GM12878 (cell line): Measurements from ENCODE around the gene TMEM208. TPM values are rescaled to one million over a fixed set of nuclear protein-coding genes. Genes with fewer than 3 reads are reported as not detected.

Experiments
- ATAC-seq: fragments of 200-7000 bp; cut with Tn5 transposase; 3 replicates; pipeline ENCODE4 v1.9.1; 2020; ENCODE audit warnings: mild to moderate bottlenecking, moderate library complexity
- BruUV-seq: library from RNA; stranded (reverse); fragments of 400-500 nt; replicated peaks from 2 replicates; lab custom pipeline; 2021; lab: Mats Ljungman, UMichigan
- CTCF ChIA-PET: fragments of 300-600 bp; sonication (Branson Sonifier 250); formaldehyde crosslinking; extraction: SDS; loops from one replicate; lab custom pipeline; 2021; ENCODE audit warnings: inconsistent platforms; lab: Yijun Ruan, JAX
- POLR2A ChIA-PET: fragments of 350-600 bp; formaldehyde crosslinking; extraction: SDS; loops from one replicate; lab custom pipeline; 2021; ENCODE audit warnings: inconsistent platforms; lab: Charles Lee
- RAD21 ChIA-PET: fragments of 300-600 bp; sonication (Branson Sonifier 250); formaldehyde crosslinking; loops from one replicate; lab custom pipeline; 2023; ENCODE audit warnings: antibody characterized with exemption; ENCODE audit not compliant: unreplicated experiment; lab: Charles Lee
- SMC1A ChIA-PET: fragments of 300-600 bp; sonication (Branson Sonifier 250); formaldehyde crosslinking; loops from one replicate; lab custom pipeline; 2023; ENCODE audit not compliant: unreplicated experiment, uncharacterized antibody; lab: Charles Lee
- DNase-seq: peaks from one replicate; pipeline ENCODE4 v3.0.0-alpha.2; 2011; ENCODE audit warnings: low read depth, low spot score
- FAIRE-seq: peaks from 3 replicates; lab custom pipeline; 2011; peaks lifted over from hg19 to GRCh38; lab: Jason Lieb, UNC
- H2AFZ ChIP-seq: 2 replicates; pipeline ENCODE4 v1.6.0; 2011; ENCODE audit warnings: low read depth, low read length, control low read depth; ENCODE audit not compliant: control insufficient read depth
- H3K27ac ChIP-seq: 2 replicates; pipeline ENCODE4 v1.5.1; 2011; ENCODE audit warnings: control low read depth; ENCODE audit not compliant: control insufficient read depth, insufficient read depth
- H3K27me3 ChIP-seq, 2 experiments: replicated peaks in 1 of 2; 2 replicates each; pipeline versions ENCODE4 v1.6.0 to v1.6.1; 2011; ENCODE audit warnings: low read length in 1 of 2; ENCODE audit not compliant: control insufficient read depth in 2 of 2, insufficient read depth in 2 of 2
- H3K36me3 ChIP-seq, 2 experiments: 2 replicates each; pipeline ENCODE4 v1.5.1; 2011; ENCODE audit warnings: low read length in 1 of 2; ENCODE audit not compliant: control insufficient read depth in 2 of 2, insufficient read depth in 2 of 2
- H3K4me1 ChIP-seq: 2 replicates; pipeline ENCODE4 v1.6.1; 2011; ENCODE audit warnings: mild to moderate bottlenecking, low read length, moderate library complexity, mixed read lengths; ENCODE audit not compliant: control insufficient read depth, insufficient read depth
- H3K4me2 ChIP-seq: 2 replicates; pipeline ENCODE4 v1.6.0; 2011; ENCODE audit warnings: control low read depth; ENCODE audit not compliant: control insufficient read depth, insufficient read depth
- H3K4me3 ChIP-seq: fragments of 200-600 bp; sonication (generic); 2 replicates; pipeline ENCODE4 v1.5.1; 2016
- H3K79me2 ChIP-seq: 2 replicates; pipeline ENCODE4 v1.6.0; 2011; ENCODE audit warnings: low read length; ENCODE audit not compliant: control insufficient read depth, insufficient read depth
- H3K9ac ChIP-seq: 2 replicates; pipeline ENCODE4 v1.8.0; 2011; ENCODE audit warnings: low read length, control low read depth, mixed read lengths; ENCODE audit not compliant: control insufficient read depth, insufficient read depth
- H3K9me3 ChIP-seq: replicated peaks from 3 replicates; pipeline ENCODE4 v1.5.1; 2011; ENCODE audit warnings: mild to moderate bottlenecking, low read length; ENCODE audit not compliant: control insufficient read depth, insufficient read depth
- H4K20me1 ChIP-seq: 2 replicates; pipeline ENCODE4 v1.6.0; 2011; ENCODE audit not compliant: control insufficient read depth, insufficient read depth
- ATF2 ChIP-seq: IDR thresholded peaks from 2 replicates; pipeline ENCODE4 v1.6.1; 2012; ENCODE audit warnings: low read length, inconsistent platforms
- BCL3 ChIP-seq: IDR thresholded peaks from 2 replicates; pipeline ENCODE4 v1.6.1; 2011; ENCODE audit warnings: borderline replicate concordance, low read depth, mild to moderate bottlenecking, moderate library complexity, low read length; ENCODE audit not compliant: insufficient read depth, poor library complexity, severe bottlenecking
- CREB1 ChIP-seq: IDR thresholded peaks from 2 replicates; pipeline ENCODE4 v1.6.1; 2012; ENCODE audit warnings: low read depth, mild to moderate bottlenecking, inconsistent platforms
- E2F4 ChIP-seq: IDR thresholded peaks from 2 replicates; pipeline ENCODE4 v1.6.1; 2012; ENCODE audit warnings: low read depth, low read length, improper control_type of control experiment
- FOS ChIP-seq: IDR thresholded peaks from 3 replicates; pipeline ENCODE4 v1.6.1; 2011; ENCODE audit warnings: borderline replicate concordance; ENCODE audit not compliant: insufficient read length; ENCODE audit errors: extremely low read depth
- HCFC1 ChIP-seq: fragments of 150-350 bp; IDR thresholded peaks from 2 replicates; pipeline ENCODE4 v1.6.1; 2014; ENCODE audit warnings: low read length
- MXI1 ChIP-seq: fragments of 150-350 bp; IDR thresholded peaks from 2 replicates; pipeline ENCODE4 v1.6.1; 2011; ENCODE audit warnings: low read depth, mild to moderate bottlenecking, inconsistent platforms, low read length, improper control_type of control experiment
- NFXL1 ChIP-seq: fragments of 450-650 bp; IDR thresholded peaks from 2 replicates; pipeline ENCODE4 v1.6.1; 2017; ENCODE audit warnings: antibody characterized with exemption, mild to moderate bottlenecking, borderline replicate concordance
- PAX5 ChIP-seq: IDR thresholded peaks from 2 replicates; pipeline ENCODE4 v1.6.1; 2011; ENCODE audit warnings: low read depth, low read length, borderline replicate concordance
- POLR2AphosphoS5 ChIP-seq: IDR thresholded peaks from 2 replicates; pipeline ENCODE4 v1.6.1; 2011; ENCODE audit warnings: mild to moderate bottlenecking, low read length, inconsistent platforms
- RCOR1 ChIP-seq: conservative IDR thresholded peaks from 2 replicates; pipeline ENCODE4 v1.6.1; 2012; ENCODE audit warnings: low read depth, low read length, improper control_type of control experiment
- SMC3 ChIP-seq: IDR thresholded peaks from 2 replicates; pipeline ENCODE4 v1.6.1; 2011; ENCODE audit warnings: low read length, improper control_type of control experiment, borderline replicate concordance
- TBL1XR1 ChIP-seq: IDR thresholded peaks from 2 replicates; pipeline ENCODE4 v1.6.1; 2012; ENCODE audit warnings: low read depth, low read length, improper control_type of control experiment
- ZNF592 ChIP-seq: fragments of 450-650 bp; IDR thresholded peaks from 2 replicates; pipeline ENCODE4 v1.6.1; 2017; ENCODE audit warnings: mild to moderate bottlenecking, moderate library complexity
- ZSCAN29 ChIP-seq: fragments of 450-650 bp; IDR thresholded peaks from 2 replicates; pipeline ENCODE4 v1.6.1; 2017; ENCODE audit warnings: mild to moderate bottlenecking, moderate library complexity
- ZZZ3 ChIP-seq: IDR thresholded peaks from 2 replicates; pipeline ENCODE4 v1.6.1; 2011; ENCODE audit warnings: low read depth; ENCODE audit not compliant: control insufficient read depth, insufficient read length
- WGBS: methylation state at CpG from one replicate; pipeline ENCODE4 v1.1.6; 2016; ENCODE audit warnings: low lambda C conversion rate; ENCODE audit not compliant: insufficient replicate concordance, insufficient coverage; ENCODE audit errors: missing lambda C conversion rate; 5-methylcytosine and 5-hydroxymethylcytosine counted together
- in situ Hi-C: fragments of 300-500 bp; cut with MboI; formaldehyde crosslinking; loops from 9 replicates; pipeline ENCODE4 v1.14.3; 2018; ENCODE audit warnings: mixed read lengths
- intact Hi-C: fragments of 100-400 bp; cut with micrococcal nuclease; formaldehyde crosslinking; loops from one replicate; pipeline ENCODE4 v1.14.2; 2022; ENCODE audit not compliant: unreplicated experiment
- polyA plus RNA-seq, 11 experiments: library from polyadenylated mRNA; depleted of rRNA in 4 of 11; unstranded in 6 of 11; stranded (reverse) in 5 of 11; fragments of >200 nt; fragmentation: Nextera tagmentation in 4 of 11; fragmentation: Illumina TruSeq in 1 of 11; extraction: Ambion mirVana in 4 of 11; extraction: Trizol in 1 of 11; gene quantifications; 1 replicate in 1 of 11; 2 replicates in 10 of 11; pipeline versions ENCODE4 v1.2.1 to v1.2.3, GENCODE V29; 2011 to 2016; ENCODE audit warnings: inconsistent platforms in 2 of 11, missing spikeins in 2 of 11, low read depth in 1 of 11
- total RNA-seq, 4 experiments: library from RNA; depleted of rRNA in 3 of 4; stranded (reverse); fragments of >200 nt in 3 of 4; fragmentation: Illumina TruSeq in 1 of 4; extraction: Trizol in 1 of 4; gene quantifications; 2 replicates each; pipeline versions ENCODE4 v1.2.1 to v1.2.3, GENCODE V29; 2013 to 2021

The TMEM208 gene
- total and polyA plus RNA-seq, 10 of the 15 experiments (the other 5 are each of a cell fraction or from before 2014, with no cell fraction given): 34.1 to 244 (median 54.1) TPM

- TF ChIP-seq HCFC1 (no peak), E2F4 (no peak), NFXL1 (no peak), POLR2AphosphoS5 (no peak), RCOR1 (no peak), SMC3 (no peak), ZZZ3 (no peak), FOS (no peak), ZSCAN29 (no peak), TBL1XR1 (no peak), PAX5 (no peak)
Measured at GRCh38 chr16:67238278-67238575, 11.3 kb downstream of the TMEM208 start (continued).

GRCh38 chr16:67238806-67239470, 12.0 kb downstream of the TMEM208 start:
- SMC1A ChIA-PET: interaction anchor here (0.7 kb wide), 1 partner anchor 12 kb away, joined by 3 read pairs; no protein-coding TSS in a partner anchor
- no peaks in the 10 kb centered on the region for H3K9me3 ChIP-seq
- no TSS peak for BruUV-seq
- no peak overlapping the region for H2AFZ ChIP-seq
- H3K4me2 ChIP-seq: no peak overlapping the region
- peaks cover 13% of the 10 kb centered on the region for H3K4me1 ChIP-seq
- no peak overlapping the region for H3K9ac ChIP-seq
- intact Hi-C loops (no loop called here), in situ Hi-C loops (no loop called here)
- POLR2A ChIA-PET: interaction anchor here (0.6 to 1.1 kb wide), 2 partner anchors 12 to 371 kb away, joined by 3 to 4 read pairs; partner anchors contain the start of gene TMEM208
- RAD21 ChIA-PET: no interaction called here
- CTCF ChIA-PET: interaction anchor here (1.5 kb wide), 1 partner anchor 11 kb away, joined by 6 read pairs; the partner anchor contains the start of gene TMEM208
- no peaks in the 10 kb centered on the region for H4K20me1 ChIP-seq
- DNase-seq: no peak
- H3K4me3 ChIP-seq: no peak overlapping the region
- peaks cover 19% of the 10 kb centered on the region for H3K79me2 ChIP-seq
- peaks cover 18 to 30% of the 10 kb centered on the region in 2 experiments; a peak in 3 of 4 replicates for H3K36me3 ChIP-seq
- H3K27me3 ChIP-seq: no peaks in the 10 kb centered on the region
- FAIRE-seq: no peak
- WGBS: 89% methylated on average over 9 of the region's 9 CpGs
- H3K27ac ChIP-seq: no peak overlapping the region
- ATAC-seq: no peak
- TF ChIP-seq ATF2 (no peak), BCL3 (no peak), MXI1 (no peak), ZNF592 (no peak), CREB1 (no peak)
